DOHH2 (cell line): ENCODE results near the gene SMTN.
"Not testable (repeated sequence)": the region's sequence is repeated elsewhere in the genome, so short reads cannot be mapped to it uniquely, and the experiment has no call there.

Source experiments
- EZH2phosphoT487 ChIP-seq: fragments of 200-600 bp; sonication (generic); IDR thresholded peaks from 2 replicates; pipeline ENCODE4 v1.6.1; 2017; ENCODE audit warnings: borderline replicate concordance, mild to moderate bottlenecking, antibody characterized with exemption, low read length, moderate library complexity, mixed read lengths
- TF ChIP-seq, protein P1 (sequence below): fragments of 200-600 bp; sonication (generic); IDR thresholded peaks from one replicate; pipeline ENCODE4 v1.5.1; 2014; ENCODE audit warnings: antibody characterized with exemption, mild to moderate bottlenecking, low read depth, low read length; ENCODE audit not compliant: poor library complexity, severe bottlenecking

- TF ChIP-seq, protein P1, sequence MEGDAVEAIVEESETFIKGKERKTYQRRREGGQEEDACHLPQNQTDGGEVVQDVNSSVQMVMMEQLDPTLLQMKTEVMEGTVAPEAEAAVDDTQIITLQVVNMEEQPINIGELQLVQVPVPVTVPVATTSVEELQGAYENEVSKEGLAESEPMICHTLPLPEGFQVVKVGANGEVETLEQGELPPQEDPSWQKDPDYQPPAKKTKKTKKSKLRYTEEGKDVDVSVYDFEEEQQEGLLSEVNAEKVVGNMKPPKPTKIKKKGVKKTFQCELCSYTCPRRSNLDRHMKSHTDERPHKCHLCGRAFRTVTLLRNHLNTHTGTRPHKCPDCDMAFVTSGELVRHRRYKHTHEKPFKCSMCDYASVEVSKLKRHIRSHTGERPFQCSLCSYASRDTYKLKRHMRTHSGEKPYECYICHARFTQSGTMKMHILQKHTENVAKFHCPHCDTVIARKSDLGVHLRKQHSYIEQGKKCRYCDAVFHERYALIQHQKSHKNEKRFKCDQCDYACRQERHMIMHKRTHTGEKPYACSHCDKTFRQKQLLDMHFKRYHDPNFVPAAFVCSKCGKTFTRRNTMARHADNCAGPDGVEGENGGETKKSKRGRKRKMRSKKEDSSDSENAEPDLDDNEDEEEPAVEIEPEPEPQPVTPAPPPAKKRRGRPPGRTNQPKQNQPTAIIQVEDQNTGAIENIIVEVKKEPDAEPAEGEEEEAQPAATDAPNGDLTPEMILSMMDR, result not testable (repeated sequence)
- TF ChIP-seq EZH2phosphoT487, result not testable (repeated sequence)
Observed at GRCh38 chr22:31073545-31074145, 7.5 kb upstream of the SMTN start.
